Hematopoietic multipotent progenitor cell treated with erythropoietin and hydrocortisone succinate and interleukin-3 and kit ligand, for 6 days (in vitro differentiated cells): ENCODE results near the gene ESRRB.

Experiments used
- DNase-seq: peaks from one replicate; pipeline ENCODE4 v3.0.0-alpha.2; 2015

ESRRB gene

GRCh38 chr14:76413106-76413961 lies 37.4 kb downstream of the ESRRB start:
- DNase-seq = no peak

GRCh38 chr14:76413962-76414600 lies 38.1 kb downstream of the ESRRB start:
- DNase-seq = no peak

GRCh38 chr14:76419399-76419798 lies 43.5 kb downstream of the ESRRB start:
- no peak for DNase-seq

- DNase-seq = no peak
Observed at GRCh38 chr14:76420827-76421226, 44.9 kb downstream of the ESRRB start.

GRCh38 chr14:76421662-76422061 lies 45.7 kb downstream of the ESRRB start:
- DNase-seq = no peak

GRCh38 chr14:76422662-76423061 lies 46.7 kb downstream of the ESRRB start:
- DNase-seq = no peak

- DNase-seq = no peak
Observed at GRCh38 chr14:76423534-76423933, 47.6 kb downstream of the ESRRB start.

- no peak for DNase-seq
Observed at GRCh38 chr14:76424359-76424758, 48.4 kb downstream of the ESRRB start.

GRCh38 chr14:76426161-76426696 lies 50.3 kb downstream of the ESRRB start:
- DNase-seq = peak; percentile 31

- DNase-seq = no peak
Observed at GRCh38 chr14:76428611-76429010, 52.7 kb downstream of the ESRRB start.

- DNase-seq = no peak
Observed at GRCh38 chr14:76430017-76430416, 54.1 kb downstream of the ESRRB start.

GRCh38 chr14:76430475-76430980 lies 54.6 kb downstream of the ESRRB start:
- no peak for DNase-seq

GRCh38 chr14:76431538-76431937 lies 55.6 kb downstream of the ESRRB start:
- DNase-seq = no peak

GRCh38 chr14:76432827-76433752 lies 57.2 kb downstream of the ESRRB start:
- no peak for DNase-seq

GRCh38 chr14:76434220-76434619 lies 58.3 kb downstream of the ESRRB start:
- DNase-seq = no peak

- DNase-seq = no peak
Observed at GRCh38 chr14:76439237-76439775, 63.4 kb downstream of the ESRRB start.

- no peak for DNase-seq
Observed at GRCh38 chr14:76446486-76446885, 70.5 kb downstream of the ESRRB start.

GRCh38 chr14:76446921-76447320 lies 71.0 kb downstream of the ESRRB start:
- DNase-seq = no peak

GRCh38 chr14:76450476-76450875 lies 74.5 kb downstream of the ESRRB start:
- no peak for DNase-seq

- DNase-seq = peak; percentile 85
Observed at GRCh38 chr14:76456200-76456599, 80.3 kb downstream of the ESRRB start.

GRCh38 chr14:76456891-76457586 lies 81.1 kb downstream of the ESRRB start:
- no peak for DNase-seq

- no peak for DNase-seq
Observed at GRCh38 chr14:76457841-76458240, 81.9 kb downstream of the ESRRB start.
